HG02884 (cell line): ENCODE measurements around the gene RGS6.

Experiments
- ATAC-seq: cut with Tn5 transposase; IDR thresholded peaks from one replicate; pipeline ENCODE4 v1.9.1; 2021; ENCODE audit warnings: mild to moderate bottlenecking, moderate library complexity; ENCODE audit not compliant: unreplicated experiment

Gene RGS6

GRCh38 chr14:72615451-72616121, 683.4 kb downstream of the RGS6 start:
- no peak for ATAC-seq
